GM18861 (cell line): ENCODE results near the gene SPRED2.
A peak's percentile ranks its signal among the peaks of the same experiment; 100 is the strongest.

ENCODE experiments used
- ATAC-seq: cut with Tn5 transposase; IDR thresholded peaks from one replicate; pipeline ENCODE4 v1.9.1; 2021; ENCODE audit not compliant: unreplicated experiment

The SPRED2 gene

GRCh38 chr2:65416321-65416720 is 16.1 kb downstream of the SPRED2 start:
- no peak for ATAC-seq

DNA sequence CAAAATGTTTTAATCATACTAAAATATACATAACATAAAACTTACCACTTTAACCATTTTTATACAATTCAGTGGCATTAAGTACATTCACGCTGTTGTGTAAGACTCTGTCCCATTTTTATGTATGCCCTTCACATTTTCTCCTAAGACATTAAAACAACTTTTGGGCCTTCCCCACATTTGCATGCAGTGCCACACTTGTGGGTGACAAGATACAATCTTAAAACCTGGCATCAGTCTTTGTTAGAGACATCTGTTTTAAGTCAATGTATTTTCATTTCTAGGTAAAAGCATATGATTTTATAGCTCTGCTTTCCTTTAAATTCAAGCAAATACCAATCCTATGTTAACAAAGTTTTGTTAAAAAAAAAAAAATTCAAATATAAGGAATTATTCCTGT is 17.3 kb downstream of the SPRED2 start:
- ATAC-seq: no peak

DNA sequence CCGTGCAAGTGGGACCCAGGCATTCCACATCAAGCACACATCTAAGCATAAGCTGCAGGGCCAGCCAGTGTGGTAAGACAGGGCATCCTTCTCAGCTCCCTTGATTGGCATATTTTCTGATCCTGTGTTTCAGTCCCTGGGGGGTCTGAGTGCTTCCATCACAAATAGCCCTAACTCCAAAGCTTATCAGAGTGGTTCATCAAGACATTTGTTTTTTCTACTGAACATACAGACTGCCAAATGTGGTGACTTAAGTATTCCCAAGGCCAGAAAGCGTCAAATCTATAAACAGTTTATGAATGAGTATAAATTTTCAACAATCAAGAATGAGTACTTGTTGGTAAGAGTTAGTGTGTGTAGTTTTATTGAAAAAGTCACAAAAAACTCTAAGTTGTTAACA is 18.8 kb downstream of the SPRED2 start:
- ATAC-seq: no peak

- no peak for ATAC-seq
Observed at GRCh38 chr2:65413106-65413505, 19.3 kb downstream of the SPRED2 start.

DNA sequence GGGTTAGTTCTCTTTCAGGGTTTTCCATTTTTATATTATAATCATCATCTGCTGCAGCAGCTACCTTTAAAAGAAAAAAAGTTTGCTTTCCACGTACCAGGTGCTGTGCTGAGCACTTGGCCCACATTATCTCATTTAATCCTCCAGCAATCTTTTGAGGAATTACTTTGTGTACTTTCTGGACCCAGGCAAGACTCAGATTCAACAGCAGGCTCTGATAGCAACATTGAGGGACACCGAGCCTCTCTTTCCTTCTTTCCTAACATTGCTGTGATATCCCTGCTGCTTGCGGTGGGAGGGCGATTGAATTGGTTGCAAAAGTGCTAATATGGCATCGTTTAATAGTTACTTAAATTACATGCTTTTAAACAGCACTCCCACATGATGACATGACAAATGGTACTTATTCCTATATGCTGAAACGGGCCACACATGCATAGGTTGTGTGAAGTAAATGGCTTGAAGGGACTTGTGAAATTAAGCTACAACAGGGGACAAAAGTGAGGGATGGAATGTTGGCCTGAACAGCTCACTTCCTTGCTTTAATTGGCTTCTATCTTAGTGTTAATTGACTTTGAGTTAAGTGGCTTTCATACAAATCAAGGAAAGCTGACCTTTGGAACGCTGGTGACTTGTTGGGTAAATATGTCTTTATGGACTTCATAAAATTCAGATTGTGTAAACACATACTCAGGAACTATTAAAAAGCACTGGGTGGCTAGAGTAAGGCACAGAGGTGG is 21.2 kb downstream of the SPRED2 start:
- no peak for ATAC-seq

- no peak for ATAC-seq
Observed at GRCh38 chr2:65409045-65409444, 23.4 kb downstream of the SPRED2 start.

GRCh38 chr2:65407240-65407639 is 25.2 kb downstream of the SPRED2 start:
- no peak for ATAC-seq

GRCh38 chr2:65404988-65405697 is 27.3 kb downstream of the SPRED2 start:
- ATAC-seq: peak; percentile 68

DNA sequence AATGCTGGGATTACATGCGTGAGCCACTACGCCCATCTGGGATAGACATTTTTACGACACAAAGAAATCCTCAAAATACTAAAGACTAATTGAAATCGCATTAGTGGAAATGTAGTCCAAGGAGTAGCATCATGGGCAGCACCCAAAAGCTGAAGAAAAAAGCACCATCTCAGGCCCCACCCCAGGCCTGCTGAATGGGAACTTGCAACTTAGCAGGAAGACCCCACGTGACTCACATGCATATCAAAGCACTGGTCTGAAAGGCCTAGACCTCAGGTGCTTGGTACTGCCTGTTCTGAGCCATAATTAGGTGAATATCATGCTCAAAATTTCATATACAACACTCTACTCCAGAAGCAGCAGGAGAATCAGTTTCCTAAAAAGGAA is 28.9 kb downstream of the SPRED2 start:
- no peak for ATAC-seq

GRCh38 chr2:65402780-65403528 is 29.4 kb downstream of the SPRED2 start:
- ATAC-seq: no peak

DNA sequence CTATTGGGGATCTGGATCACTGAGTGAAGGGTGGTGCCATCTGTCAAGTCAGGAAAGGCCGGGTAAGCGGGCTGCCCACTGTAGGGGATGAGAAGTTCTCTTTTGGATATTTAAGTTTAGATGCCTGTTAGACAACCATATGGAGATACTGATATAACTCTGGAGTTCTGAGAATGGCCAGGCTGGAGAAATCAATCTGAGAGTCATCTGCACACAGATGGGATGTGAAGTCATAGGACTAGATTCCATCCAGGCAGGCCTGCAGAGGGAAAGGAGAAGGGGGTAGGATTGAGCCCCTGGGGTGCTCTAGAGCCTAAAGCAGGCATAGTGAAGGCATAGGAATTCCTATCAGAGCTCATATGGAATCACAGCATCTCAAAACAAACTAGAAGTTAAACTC is 30.1 kb downstream of the SPRED2 start:
- no peak for ATAC-seq

GRCh38 chr2:65397122-65397521 is 35.3 kb downstream of the SPRED2 start:
- no peak for ATAC-seq

GRCh38 chr2:65396348-65397026 is 35.9 kb downstream of the SPRED2 start:
- ATAC-seq: no peak

DNA sequence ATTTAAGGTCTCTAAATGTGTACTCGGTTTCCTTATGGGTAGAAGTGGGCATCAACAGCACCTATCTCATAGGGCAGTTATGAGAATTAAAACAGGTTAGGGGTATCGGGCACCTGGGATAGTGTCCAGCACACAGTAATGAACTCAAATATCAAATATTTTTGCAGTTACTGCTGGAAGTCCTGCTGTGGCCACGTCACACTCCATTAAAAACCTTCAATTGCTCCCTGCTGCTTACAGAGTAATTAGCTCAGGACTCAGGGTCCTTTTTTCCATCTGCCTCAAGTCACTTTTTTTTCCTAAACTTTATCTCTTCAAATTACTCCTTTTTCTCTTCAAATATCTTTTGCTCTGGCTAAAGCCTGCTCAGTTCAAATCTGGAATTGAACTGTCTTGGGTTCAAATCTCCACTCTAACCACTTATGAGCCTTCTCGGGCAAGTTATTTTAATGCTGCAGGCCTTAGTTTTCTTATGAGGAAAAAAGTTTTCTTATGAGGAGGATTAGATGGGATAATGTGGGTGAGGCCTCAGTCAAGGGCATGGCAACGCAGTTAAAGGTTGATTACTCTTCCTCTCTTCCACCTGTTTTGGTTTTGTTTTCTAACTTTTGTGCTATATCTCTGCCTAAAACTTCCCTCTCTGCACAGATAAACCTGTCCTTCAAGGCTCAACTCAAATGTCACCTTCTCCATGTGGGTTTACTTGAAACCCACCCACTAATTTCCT is 36.6 kb downstream of the SPRED2 start:
- no peak for ATAC-seq

DNA sequence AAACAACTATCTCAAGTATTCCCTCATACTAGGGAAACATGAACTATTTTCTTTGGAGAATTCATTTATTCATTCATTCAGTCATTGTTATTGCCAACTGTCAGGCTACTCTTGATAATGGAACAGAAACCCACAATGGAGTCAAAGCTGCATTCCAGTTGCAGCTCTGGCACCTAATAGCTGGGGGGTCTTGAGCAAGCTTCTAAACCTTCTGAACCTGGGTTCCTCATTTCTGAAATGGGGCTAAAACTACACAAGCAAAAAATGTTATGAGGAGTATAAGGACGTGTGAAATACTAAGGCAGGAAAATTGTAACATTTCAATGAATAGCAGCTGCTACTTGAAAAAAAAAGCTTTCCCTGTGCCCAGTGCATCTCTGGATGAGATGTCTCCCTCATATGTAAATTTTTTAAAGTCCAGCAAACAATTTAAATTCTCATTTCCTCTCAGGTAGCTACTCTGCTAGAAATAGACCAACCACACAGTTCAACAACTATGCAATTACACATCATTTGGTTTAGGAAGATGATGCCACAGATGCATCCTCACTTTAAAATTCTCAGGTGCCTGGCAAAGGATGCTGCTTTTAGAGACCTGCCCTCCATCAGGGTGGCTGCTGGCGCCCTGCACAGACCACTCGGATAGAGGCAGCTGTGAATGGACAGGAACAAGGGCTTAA is 38.5 kb downstream of the SPRED2 start:
- no peak for ATAC-seq

GRCh38 chr2:65393046-65393445 is 39.4 kb downstream of the SPRED2 start:
- ATAC-seq: no peak

DNA sequence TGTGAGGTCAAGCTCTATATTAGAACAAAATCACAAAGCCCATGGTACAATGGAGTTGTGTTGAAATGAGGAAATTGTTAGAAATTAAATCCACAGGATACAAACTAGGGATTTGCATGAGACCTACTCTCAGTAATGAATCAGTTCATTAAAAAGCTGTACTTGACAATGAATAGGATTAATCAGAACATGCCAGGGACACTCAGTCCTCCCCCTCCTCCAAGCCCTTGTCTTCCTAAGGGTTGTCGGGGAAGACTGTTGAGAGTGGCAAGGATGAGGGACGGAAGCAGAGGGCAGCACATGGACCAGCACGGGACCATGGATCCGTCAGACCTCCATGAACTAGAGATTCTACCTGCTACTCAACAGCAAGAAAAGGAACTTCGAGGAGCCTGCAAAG is 39.8 kb downstream of the SPRED2 start:
- no peak for ATAC-seq

- ATAC-seq: peak; percentile 64
Observed at GRCh38 chr2:65390134-65390533, 42.3 kb downstream of the SPRED2 start.

- ATAC-seq: no peak
Observed at GRCh38 chr2:65389476-65389875, 42.9 kb downstream of the SPRED2 start.
